AG08395 (cell line): ENCODE results near the gene APOC4.
"Not testable (repeated sequence)": the region's sequence is repeated elsewhere in the genome, so short reads cannot be mapped to it uniquely, and the experiment has no call there.

ENCODE experiments used
- DNase-seq: peaks from one replicate; pipeline ENCODE4 v3.0.0; 2012; ENCODE audit warnings: mixed read lengths, low spot score

Gene APOC4, protein sequence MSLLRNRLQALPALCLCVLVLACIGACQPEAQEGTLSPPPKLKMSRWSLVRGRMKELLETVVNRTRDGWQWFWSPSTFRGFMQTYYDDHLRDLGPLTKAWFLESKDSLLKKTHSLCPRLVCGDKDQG

DNA sequence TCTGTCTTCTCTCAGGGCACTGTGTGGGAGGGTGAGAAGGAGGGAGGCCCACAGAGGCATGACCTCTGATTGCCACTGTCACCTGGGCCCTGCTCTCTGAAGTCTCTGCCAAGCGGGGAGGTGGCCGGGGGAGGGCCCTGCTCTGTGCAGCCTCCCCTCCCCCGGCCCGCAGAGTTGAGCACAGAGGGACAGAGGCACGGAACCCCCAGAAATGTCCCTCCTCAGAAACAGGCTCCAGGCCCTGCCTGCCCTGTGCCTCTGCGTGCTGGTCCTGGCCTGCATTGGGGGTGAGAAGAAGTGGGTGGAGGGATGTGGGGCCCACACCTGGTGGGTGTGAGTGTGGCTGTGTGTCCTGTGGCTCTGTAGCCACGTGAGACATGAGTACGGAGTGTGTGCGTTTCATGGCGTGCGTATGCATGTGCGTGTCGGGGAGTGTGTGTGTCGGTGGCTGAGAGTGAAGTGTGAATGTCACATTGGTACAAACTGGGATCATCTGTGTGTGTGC, at the start of gene APOC4:
TSS of gene APOC4 (plus strand) at position 171 of the 505 bp plus-strand sequence. CDS start at position 212, 41 bp downstream.
- no peak for DNase-seq

GRCh38 chr19:44892932-44893331, 49.1 kb upstream of the APOC4 start:
- no peak for DNase-seq

GRCh38 chr19:44893332-44894051, 48.5 kb upstream of the APOC4 start:
- no peak for DNase-seq

GRCh38 chr19:44894052-44894400, 48.0 kb upstream of the APOC4 start:
- no peak for DNase-seq

- DNase-seq: no peak
These were observed 47.1 kb upstream of the APOC4 start for GRCh38 chr19:44894946-44895345.

DNA sequence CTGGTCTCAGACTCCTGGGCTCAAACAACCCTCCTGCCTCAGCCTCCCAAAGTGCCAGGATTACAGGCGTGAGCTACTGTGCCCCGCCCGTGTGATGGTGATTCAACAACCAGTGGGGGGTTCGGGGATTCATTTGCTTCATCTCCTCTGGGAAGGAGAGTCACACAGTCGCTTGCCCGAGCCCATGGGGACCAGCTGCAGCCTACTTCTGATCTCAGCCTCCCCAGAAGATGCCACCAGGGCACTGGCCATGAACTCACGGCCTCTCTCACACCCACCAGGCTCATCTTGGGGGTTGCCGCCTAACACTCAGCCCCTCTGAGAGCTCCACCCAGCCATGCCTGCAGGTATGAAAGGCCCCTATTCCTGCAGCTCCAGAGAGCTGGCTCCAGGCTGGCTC, 44.2 kb upstream of the APOC4 start:
- DNase-seq: no peak

DNA sequence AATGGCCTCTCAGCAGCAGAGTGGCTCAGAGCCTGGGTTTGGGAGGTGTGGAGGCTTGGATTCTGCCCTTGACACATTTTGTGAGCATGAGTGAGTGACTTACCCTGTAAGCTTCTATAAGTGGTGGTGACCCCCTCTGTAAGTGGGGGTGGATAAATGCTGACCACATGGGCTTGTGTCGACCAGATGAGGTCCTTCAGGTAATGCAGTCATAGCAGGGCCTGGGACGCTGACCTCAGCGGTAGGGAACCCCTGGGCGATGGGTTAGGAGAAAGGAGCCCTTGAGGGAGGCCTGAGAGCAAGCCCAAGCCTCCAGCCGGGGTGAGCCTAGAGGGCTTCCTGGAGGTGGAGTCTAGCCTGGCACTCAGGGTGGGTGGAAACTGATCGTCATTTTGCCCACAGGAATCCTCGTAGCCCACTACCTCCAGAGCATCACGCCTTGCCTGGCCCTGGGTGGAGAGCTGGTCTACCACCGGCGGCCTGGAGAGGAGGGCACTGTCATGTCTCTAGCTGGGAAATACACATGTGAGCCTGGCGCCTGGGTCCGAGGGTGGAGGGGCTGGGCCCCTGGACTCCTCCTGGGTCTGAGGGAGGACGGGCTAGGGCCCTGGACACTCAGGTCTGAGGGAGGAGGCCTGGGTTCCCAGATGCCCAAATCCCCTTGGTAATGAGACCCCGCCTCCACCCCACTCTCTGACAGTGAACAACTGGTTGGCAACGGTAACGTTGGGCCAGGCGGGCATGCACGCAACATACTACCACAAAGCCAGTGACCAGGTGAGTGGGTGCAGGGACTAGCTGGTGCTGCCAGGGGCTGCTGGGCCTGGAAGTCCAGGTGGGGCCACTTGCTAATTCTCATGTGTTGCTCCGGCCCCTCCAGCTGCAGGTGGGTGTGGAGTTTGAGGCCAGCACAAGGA, 41.5 kb upstream of the APOC4 start:
- DNase-seq: no peak

DNA sequence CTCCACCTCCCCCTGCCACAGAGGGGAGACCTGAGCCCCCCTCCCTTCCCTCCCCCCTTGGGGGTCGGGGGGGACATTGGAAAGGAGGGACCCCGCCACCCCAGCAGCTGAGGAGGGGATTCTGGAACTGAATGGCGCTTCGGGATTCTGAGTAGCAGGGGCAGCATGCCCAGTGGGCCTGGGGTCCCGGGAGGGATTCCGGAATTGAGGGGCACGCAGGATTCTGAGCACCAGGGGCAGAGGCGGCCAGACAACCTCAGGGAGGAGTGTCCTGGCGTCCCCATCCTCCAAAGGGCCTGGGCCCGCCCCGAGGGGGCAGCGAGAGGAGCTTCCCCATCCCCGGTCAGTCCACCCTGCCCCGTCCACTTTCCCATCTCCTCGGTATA, 38.8 kb upstream of the APOC4 start:
- no peak for DNase-seq

- DNase-seq: peak; percentile 79
These were observed 38.2 kb upstream of the APOC4 start for GRCh38 chr19:44903602-44904425.

DNA sequence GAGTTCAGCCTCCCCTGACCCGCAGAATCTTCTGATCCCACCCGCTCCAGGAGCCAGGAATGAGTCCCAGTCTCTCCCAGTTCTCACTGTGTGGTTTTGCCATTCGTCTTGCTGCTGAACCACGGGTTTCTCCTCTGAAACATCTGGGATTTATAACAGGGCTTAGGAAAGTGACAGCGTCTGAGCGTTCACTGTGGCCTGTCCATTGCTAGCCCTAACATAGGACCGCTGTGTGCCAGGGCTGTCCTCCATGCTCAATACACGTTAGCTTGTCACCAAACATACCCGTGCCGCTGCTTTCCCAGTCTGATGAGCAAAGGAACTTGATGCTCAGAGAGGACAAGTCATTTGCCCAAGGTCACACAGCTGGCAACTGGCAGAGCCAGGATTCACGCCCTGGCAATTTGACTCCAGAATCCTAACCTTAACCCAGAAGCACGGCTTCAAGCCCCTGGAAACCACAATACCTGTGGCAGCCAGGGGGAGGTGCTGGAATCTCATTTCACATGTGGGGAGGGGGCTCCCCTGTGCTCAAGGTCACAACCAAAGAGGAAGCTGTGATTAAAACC, 37.5 kb upstream of the APOC4 start:
- DNase-seq: no peak

- DNase-seq: no peak
These were observed 36.4 kb upstream of the APOC4 start, which contains the start of gene APOE for GRCh38 chr19:44905437-44906160. Gene APOE, plus strand, starts transcription at chr19:44905796. Its CDS starts 829 bp downstream, at chr19:44906625.

- no peak for DNase-seq
These were observed 34.4 kb upstream of the APOC4 start for GRCh38 chr19:44907613-44908012.

GRCh38 chr19:44908074-44908835, 33.8 kb upstream of the APOC4 start:
- DNase-seq: no peak

- no peak for DNase-seq
These were observed 33.2 kb upstream of the APOC4 start for GRCh38 chr19:44908836-44909261.

DNA sequence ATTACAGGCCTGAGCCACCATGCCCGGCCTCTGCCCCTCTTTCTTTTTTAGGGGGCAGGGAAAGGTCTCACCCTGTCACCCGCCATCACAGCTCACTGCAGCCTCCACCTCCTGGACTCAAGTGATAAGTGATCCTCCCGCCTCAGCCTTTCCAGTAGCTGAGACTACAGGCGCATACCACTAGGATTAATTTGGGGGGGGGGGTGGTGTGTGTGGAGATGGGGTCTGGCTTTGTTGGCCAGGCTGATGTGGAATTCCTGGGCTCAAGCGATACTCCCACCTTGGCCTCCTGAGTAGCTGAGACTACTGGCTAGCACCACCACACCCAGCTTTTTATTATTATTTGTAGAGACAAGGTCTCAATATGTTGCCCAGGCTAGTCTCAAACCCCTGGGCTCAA, 32.3 kb upstream of the APOC4 start:
- DNase-seq: no peak

DNA sequence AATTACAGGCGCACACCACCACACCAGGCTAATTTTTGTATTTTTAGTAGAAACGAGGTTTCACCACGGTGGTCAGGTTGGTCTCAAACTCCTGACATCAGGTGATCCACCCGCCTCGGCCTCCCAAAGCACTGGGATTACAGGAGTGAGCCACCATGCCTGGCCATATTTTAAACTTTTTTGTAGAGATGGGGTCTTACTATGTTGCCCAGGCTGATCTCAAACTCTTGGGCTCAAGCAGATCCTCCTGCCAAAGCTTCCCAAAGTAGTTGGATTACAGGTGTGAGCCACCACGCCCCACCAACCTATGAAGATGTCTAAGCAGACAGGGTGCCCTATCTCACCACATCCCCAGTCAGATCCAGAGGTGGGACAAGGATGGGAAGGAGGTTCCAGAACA, 30.1 kb upstream of the APOC4 start:
- DNase-seq: not testable (repeated sequence)

GRCh38 chr19:44912854-44913253, 29.2 kb upstream of the APOC4 start:
- DNase-seq: no peak

DNA sequence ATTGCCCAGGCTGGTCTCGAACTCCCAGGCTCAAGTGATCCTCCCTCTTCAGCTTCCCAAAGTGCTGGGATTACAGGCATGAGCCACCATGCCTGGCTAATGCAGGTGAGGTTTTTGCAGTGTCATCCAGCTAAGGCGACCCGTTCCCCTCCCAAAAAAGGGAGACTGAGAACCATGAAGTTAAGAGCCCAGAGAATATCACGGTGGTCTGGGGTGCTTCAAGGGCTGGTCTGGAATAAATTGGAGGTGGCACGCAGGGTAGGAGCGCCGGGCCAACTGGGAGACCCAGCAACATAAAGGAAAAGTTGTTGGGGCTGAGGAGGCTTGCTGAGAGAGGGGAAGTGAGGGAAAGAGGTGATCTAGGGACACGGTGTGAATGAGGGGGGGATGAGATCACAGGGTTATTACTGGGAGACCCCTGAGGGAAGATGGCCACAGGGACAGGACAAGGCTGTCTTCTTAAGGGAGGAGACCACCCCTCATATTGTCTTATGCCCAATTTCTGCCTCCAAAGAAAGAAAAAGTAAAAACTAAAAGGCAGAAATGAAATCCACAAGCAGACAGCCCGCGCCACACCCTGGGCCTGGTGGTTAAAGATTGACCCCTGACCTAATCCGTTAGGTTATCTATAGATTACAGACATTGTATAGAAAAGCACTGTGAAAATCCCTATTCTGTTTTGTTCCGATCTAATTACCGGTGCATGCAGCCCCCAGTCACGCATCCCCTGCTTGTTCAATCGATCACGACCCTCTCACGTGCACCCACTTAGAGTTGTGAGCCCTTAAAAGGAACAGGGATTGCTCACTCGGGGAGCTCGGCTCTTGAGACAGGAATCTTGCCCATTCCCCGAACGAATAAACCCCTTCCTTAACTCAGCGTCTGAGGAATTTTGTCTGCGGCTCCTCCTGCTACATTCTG, 28.3 kb upstream of the APOC4 start:
- not testable (repeated sequence) for DNase-seq
